DMS153 (cell line): Measurements from ENCODE around the gene ZNF469.

Source experiments
- DNase-seq: peaks from one replicate; lab custom pipeline; 2025; lab: John Stamatoyannopoulos, UW

Gene ZNF469

GRCh38 chr16:88391144-88391850 is 8.5 kb downstream of the ZNF469 start:
- DNase-seq: no peak

- DNase-seq: no peak
Measured at GRCh38 chr16:88392111-88392510, 9.4 kb downstream of the ZNF469 start.

GRCh38 chr16:88392616-88393015 is 9.9 kb downstream of the ZNF469 start:
- no peak for DNase-seq

GRCh38 chr16:88393034-88393433 is 10.3 kb downstream of the ZNF469 start:
- DNase-seq: no peak

- DNase-seq: no peak
Measured at GRCh38 chr16:88393571-88393970, 10.8 kb downstream of the ZNF469 start.

- no peak for DNase-seq
Measured at GRCh38 chr16:88394426-88394825, 11.7 kb downstream of the ZNF469 start.

- no peak for DNase-seq
Measured at GRCh38 chr16:88395669-88396584, 13.2 kb downstream of the ZNF469 start.

- DNase-seq: no peak
Measured at GRCh38 chr16:88398170-88398873, 15.6 kb downstream of the ZNF469 start.

- no peak for DNase-seq
Measured at GRCh38 chr16:88398874-88399178, 16.1 kb downstream of the ZNF469 start.

GRCh38 chr16:88400186-88400585 is 17.4 kb downstream of the ZNF469 start:
- no peak for DNase-seq

- no peak for DNase-seq
Measured at GRCh38 chr16:88401604-88402246, 19.0 kb downstream of the ZNF469 start.

GRCh38 chr16:88402551-88403240 is 19.9 kb downstream of the ZNF469 start:
- DNase-seq: no peak

GRCh38 chr16:88403794-88404581 is 21.2 kb downstream of the ZNF469 start:
- no peak for DNase-seq

GRCh38 chr16:88404769-88405168 is 22.0 kb downstream of the ZNF469 start:
- DNase-seq: no peak

GRCh38 chr16:88405216-88406060 is 22.7 kb downstream of the ZNF469 start:
- DNase-seq: no peak

- no peak for DNase-seq
Measured at GRCh38 chr16:88406096-88407041, 23.6 kb downstream of the ZNF469 start.

- DNase-seq: no peak
Measured at GRCh38 chr16:88407042-88407420, 24.3 kb downstream of the ZNF469 start.

GRCh38 chr16:88407807-88408206 is 25.0 kb downstream of the ZNF469 start:
- DNase-seq: no peak
